Right lobe of liver (tissue), 6 donors: ENCODE measurements around the gene ATP1A1. TPM values are rescaled to one million over a fixed set of nuclear protein-coding genes. Genes with fewer than 3 reads are reported as not detected.

ENCODE experiments used
- ATAC-seq, 4 donors: fragments of 200-7000 bp; cut with Tn5 transposase; one replicate each; pipeline ENCODE4 v1.9.1; 2020; ENCODE audit warnings: mild to moderate bottlenecking in 4 of 4, moderate library complexity in 4 of 4
- DNase-seq, 3 donors: peaks; one replicate each; pipeline ENCODE4 v3.0.0-alpha.2; 2020
- H3K27ac ChIP-seq, 3 donors: fragments of 200-600 bp; one replicate each; pipeline ENCODE4 v1.8.0; 2022
- H3K27me3 ChIP-seq, 2 donors: fragments of 200-600 bp; one replicate each; pipeline ENCODE4 v1.8.0; 2022
- H3K36me3 ChIP-seq, 4 donors: fragments of 200-600 bp; sonication (generic) in 1 of 4; one replicate each; pipeline versions ENCODE4 v1.5.1 to v1.8.0; 2017 to 2022; ENCODE audit warnings: control low read depth in 1 of 4
- H3K4me1 ChIP-seq, 4 donors: fragments of 200-600 bp; sonication (generic) in 1 of 4; one replicate each; pipeline versions ENCODE4 v1.5.1 to v1.8.0; 2017 to 2022; ENCODE audit warnings: control low read depth in 1 of 4
- H3K4me3 ChIP-seq, 3 donors: fragments of 200-600 bp; one replicate each; pipeline ENCODE4 v1.8.0; 2022
- H3K9me3 ChIP-seq, 4 donors: fragments of 200-600 bp; sonication (generic) in 1 of 4; one replicate each; pipeline versions ENCODE4 v1.5.1 to v1.8.0; 2017 to 2022; ENCODE audit warnings: control low read depth in 1 of 4
- CTCF ChIP-seq, 4 donors: fragments of 200-600 bp in 3 of 4; fragments of 450-650 bp in 1 of 4; IDR thresholded peaks; one replicate each; pipeline versions ENCODE4 v1.5.1 to v1.8.0; 2016 to 2022; ENCODE audit warnings: antibody characterized with exemption in 4 of 4, mild to moderate bottlenecking in 2 of 4
- POLR2A ChIP-seq: fragments of 450-650 bp; IDR thresholded peaks from one replicate; pipeline ENCODE4 v1.6.1; 2017; ENCODE audit warnings: antibody characterized with exemption, mild to moderate bottlenecking
- WGBS: methylation state at CpG from one replicate; pipeline ENCODE4 v1.1.6; 2018; ENCODE audit warnings: low coverage, low lambda C conversion rate; ENCODE audit not compliant: insufficient coverage; ENCODE audit errors: missing lambda C conversion rate; 5-methylcytosine and 5-hydroxymethylcytosine counted together
- intact Hi-C, 2 donors: fragments of 100-400 bp; cut with DNase I; formaldehyde crosslinking; loops; one replicate each; pipeline versions ENCODE4 v1.11.2 to v1.14.1; 2022
- total RNA-seq, 6 experiments: library from RNA; depleted of rRNA in 2 of 6; stranded (reverse); fragments of >200 nt in 2 of 6; fragmentation: NEBNext Ultra II Directional in 3 of 6; extraction: Animal tissue kit (Norgen Biotek cat#: 25700) in 3 of 6; gene quantifications; one replicate each; pipeline versions ENCODE4 v1.1.0 to v1.2.4, GENCODE V29; 2016 to 2023
- donor health status: DM: no; HTN: yes; CAD: no.
- donor health status: DM: no; HTN: no; CAD: no.
- donor health status: DM: no; HTN: no; CAD: no.
- donor health status: DM: no; HTN: yes; CAD: no.
- donor health status: DM: no; HTN: yes; CAD: no.

Gene ATP1A1
- total RNA-seq, 6 experiments from 2014 or later = 83.6 to 153 (median 121) TPM

- WGBS = 83% methylated on average over 5 of the region's 5 CpGs
- H3K4me1 ChIP-seq = peaks cover 0 to 5% (median 0%) of the 10 kb centered on the region in 4 donors
- no peaks in the 10 kb centered on the region for H3K27me3 ChIP-seq
- ATAC-seq (no peak), DNase-seq (no peak)
- no peak overlapping the region for H3K27ac ChIP-seq
- no peak overlapping the region for H3K4me3 ChIP-seq
- H3K9me3 ChIP-seq = no peaks in the 10 kb centered on the region
- intact Hi-C loops = loop anchor here (5.0 to 10.0 kb wide), 2 partner anchors 116 to 119 kb away; no protein-coding TSS in a partner anchor
- no peak for TF ChIP-seq POLR2A
- no peak for TF ChIP-seq CTCF (IDR thresholded peaks at IDR 0.05)
- H3K36me3 ChIP-seq = no peaks in the 10 kb centered on the region
These were observed 7.2 kb upstream of the ATP1A1 start for GRCh38 chr1:116365857-116366256.

- DNase-seq (no peak), ATAC-seq (no peak)
- no peak for TF ChIP-seq POLR2A
- TF ChIP-seq CTCF (IDR thresholded peaks at IDR 0.05) = no peak
- Histone ChIP-seq H3K36me3 (no peaks in the 10 kb centered on the region), H3K4me1 (peaks cover 0 to 2% (median 0%) of the 10 kb centered on the region in 4 donors), H3K4me3 (no peak overlapping the region), H3K27me3 (no peaks in the 10 kb centered on the region), H3K9me3 (no peaks in the 10 kb centered on the region), H3K27ac (no peak overlapping the region)
- 84% methylated on average over 3 of the region's 3 CpGs for WGBS
- intact Hi-C loops = loop anchor here (5.0 to 10.0 kb wide), 2 partner anchors 115 to 117 kb away; no protein-coding TSS in a partner anchor
These were observed 5.6 kb upstream of the ATP1A1 start for GRCh38 chr1:116367256-116367945.

GRCh38 chr1:116368241-116368640 lies 4.8 kb upstream of the ATP1A1 start:
- H3K27ac ChIP-seq = no peak overlapping the region
- 59% methylated on average over 2 of the region's 2 CpGs for WGBS
- no peaks in the 10 kb centered on the region for H3K9me3 ChIP-seq
- DNase-seq (no peak), ATAC-seq (no peak)
- H3K4me3 ChIP-seq = no peak overlapping the region
- TF ChIP-seq CTCF (IDR thresholded peaks at IDR 0.05) (no peak), POLR2A (no peak)
- intact Hi-C loops = loop anchor here (5.0 to 10.0 kb wide), 2 partner anchors 114 to 117 kb away; no protein-coding TSS in a partner anchor
- H3K36me3 ChIP-seq = no peaks in the 10 kb centered on the region
- peaks cover 0 to 5% (median 0%) of the 10 kb centered on the region in 4 donors for H3K4me1 ChIP-seq
- H3K27me3 ChIP-seq = no peaks in the 10 kb centered on the region

- intact Hi-C loops = no loop called here
- Histone ChIP-seq H3K27me3 (no peaks in the 10 kb centered on the region), H3K36me3 (no peaks in the 10 kb centered on the region), H3K9me3 (no peaks in the 10 kb centered on the region), H3K4me3 (no peak overlapping the region), H3K27ac (no peak overlapping the region), H3K4me1 (peaks cover 0 to 15% (median 5%) of the 10 kb centered on the region in 4 donors)
- 16% methylated on average over 2 of the region's 2 CpGs for WGBS
- ATAC-seq (no peak), DNase-seq (no peak)
- TF ChIP-seq CTCF (IDR thresholded peaks at IDR 0.05) (no peak), POLR2A (no peak)
These were observed 2.9 kb upstream of the ATP1A1 start for GRCh38 chr1:116370181-116370580.
